SK-N-MC (cell line): ENCODE results near the gene RHBG.

Experiments used
- EZH2 ChIP-seq: fragments of 200-600 bp; sonication (generic); IDR thresholded peaks from one replicate; pipeline ENCODE4 v1.6.1; 2017; ENCODE audit warnings: antibody characterized with exemption
- POLR2AphosphoS5 ChIP-seq: IDR thresholded peaks from 2 replicates; pipeline ENCODE4 v1.6.1; 2012; ENCODE audit warnings: mild to moderate bottlenecking, low read depth, low read length, borderline replicate concordance

DNA sequence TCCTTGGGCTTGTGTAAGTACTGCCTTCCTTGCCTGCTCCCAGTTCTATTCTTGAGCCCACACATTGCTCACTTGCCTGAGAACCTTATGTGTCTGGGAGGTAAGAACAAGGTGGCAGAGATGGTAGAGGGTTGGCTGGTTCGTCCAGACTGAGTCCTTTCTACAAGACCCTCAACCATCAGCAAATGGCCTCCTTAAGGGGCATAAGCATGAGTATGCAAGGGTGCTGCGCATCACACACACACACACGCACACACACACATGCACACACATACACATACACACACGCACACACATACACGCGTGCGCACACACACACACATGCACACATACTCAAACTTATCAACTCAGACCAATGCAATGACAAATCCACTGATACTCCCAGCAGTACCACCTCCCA, 56.9 kb downstream of the RHBG start:
- TF ChIP-seq EZH2 (no peak), POLR2AphosphoS5 (no peak)
